ENCODE data around the gene EIF4A2.

EIF4A2 gene

DNA sequence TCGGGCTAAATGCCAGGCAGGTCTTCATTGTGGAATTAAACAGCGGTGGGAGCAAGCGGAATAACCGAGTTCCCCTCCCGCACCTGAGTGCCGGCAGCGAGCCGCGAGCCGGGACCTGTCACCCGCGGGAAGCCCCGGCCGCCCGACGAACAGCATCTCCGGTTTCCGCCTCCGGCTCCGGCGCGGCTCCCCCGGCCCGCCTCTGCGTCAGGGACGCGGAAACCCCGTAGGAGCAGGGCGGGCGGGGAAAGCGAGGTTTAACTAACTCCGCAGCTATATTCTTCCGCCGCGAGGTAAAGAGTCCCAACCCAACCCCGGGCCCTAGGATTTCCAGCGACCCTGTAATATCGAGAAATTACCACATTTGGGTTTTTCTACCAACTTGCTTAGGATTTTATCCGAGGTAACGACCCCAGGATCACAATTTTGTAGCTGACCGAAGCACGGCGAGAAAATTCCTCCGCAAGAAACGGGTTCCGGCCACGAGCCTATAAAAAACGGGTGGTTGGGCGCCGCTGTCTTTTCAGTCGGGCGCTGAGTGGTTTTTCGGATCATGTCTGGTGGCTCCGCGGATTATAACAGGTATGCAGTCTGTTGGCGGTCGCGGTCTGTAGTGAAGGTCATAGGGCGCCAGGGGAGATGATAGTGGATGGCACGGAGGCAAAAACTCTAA lies at the start of gene EIF4A2:
TSS of gene EIF4A2 (plus strand) at position 520 of the 673 bp plus-strand sequence. CDS start at position 554, 34 bp downstream.
- peak; percentile 92 for DNase-seq

DNA sequence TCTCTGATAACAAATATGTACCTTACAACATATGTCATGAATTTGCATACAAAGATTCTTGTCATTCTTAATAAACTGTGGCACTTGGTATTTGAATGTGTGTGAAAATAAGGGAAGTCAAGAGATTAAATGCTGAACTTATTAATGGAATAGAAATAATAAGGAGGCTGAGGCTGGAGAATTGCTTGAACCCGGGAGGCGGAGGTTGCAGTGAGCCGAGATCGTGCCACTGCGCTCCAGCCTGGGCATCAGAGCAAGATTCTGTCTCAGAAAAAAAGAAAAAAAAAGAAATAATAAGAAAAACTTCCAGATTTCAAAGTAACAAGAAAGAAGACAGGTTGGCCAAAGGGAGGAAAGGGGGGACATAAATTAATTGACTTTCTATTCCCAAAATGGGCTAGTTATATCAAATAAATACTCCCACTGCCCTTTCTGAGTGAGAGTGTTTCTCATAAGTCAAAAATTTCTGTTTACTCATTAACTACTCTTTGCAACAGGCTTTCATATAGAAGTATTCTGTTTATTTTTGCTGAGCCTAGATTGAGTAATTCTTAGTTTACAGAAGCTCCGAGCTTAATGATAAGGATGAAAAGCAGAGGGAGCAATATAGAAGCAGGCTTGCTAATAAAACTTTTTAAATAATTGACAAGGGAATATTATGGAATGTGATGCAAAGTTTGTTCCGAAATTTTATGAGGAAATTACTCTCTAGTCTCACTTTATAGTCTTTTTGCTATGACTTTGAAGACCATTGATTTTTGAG lies 40.6 kb upstream of the EIF4A2 start:
- DNase-seq, result no peak

DNA sequence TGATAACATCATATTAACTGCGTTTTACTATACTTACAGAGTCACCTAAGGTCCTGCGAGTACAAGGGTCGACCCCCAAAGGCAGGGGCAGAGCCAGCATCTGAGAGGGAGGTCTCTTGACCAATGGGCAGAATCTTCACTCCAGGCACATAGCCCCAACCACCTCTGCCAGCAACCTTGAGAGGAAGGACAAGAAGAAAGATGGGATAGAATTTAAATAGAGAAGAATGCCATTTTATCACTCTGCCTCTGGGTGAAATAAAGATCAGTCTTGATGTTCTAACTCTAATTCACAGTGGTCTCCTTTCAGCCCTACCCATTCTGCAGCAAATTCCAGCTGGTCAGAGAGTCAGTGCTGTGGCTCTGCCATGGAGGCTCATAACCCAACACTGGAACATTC lies 39.7 kb upstream of the EIF4A2 start:
- no peak for DNase-seq

DNA sequence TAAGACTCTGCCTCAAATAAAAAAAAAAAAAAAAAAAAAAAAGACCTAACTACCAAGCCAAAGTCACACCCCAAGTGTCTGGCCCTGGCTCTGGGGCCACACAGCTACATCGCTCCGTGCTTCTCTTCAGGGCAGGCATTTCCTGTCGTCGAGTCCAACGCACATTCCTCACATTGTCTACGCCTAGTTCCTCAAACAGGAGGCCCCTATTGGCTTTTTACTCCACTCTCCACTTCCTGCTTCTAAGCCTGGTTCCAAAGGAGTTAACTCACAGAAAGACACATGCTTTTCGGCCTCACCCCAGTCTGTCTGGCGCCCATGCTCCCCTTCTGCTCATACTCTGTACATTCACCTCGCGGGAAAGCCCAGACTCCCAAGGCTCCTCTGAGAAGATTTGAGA lies 37.4 kb upstream of the EIF4A2 start:
- DNase-seq, result no peak

DNA sequence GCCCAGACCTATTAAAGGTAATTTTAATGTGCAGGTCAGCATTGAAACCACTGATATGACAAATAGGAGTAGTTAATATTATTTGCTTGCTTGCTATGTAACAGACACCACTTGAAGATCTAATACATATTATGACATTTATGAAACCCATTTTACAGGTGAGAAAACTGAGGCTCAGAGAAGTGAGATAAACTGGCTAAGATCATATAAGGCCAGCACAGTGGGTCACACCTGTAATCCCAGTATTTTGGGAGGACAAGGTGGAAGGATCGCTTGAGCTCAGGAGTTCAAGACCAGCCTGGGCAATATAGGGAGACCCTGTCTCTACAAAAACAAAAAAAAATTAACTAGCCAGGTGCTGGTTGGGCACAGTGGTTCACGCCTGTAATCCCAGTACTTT lies 33.1 kb upstream of the EIF4A2 start:
- DNase-seq, result no peak

DNA sequence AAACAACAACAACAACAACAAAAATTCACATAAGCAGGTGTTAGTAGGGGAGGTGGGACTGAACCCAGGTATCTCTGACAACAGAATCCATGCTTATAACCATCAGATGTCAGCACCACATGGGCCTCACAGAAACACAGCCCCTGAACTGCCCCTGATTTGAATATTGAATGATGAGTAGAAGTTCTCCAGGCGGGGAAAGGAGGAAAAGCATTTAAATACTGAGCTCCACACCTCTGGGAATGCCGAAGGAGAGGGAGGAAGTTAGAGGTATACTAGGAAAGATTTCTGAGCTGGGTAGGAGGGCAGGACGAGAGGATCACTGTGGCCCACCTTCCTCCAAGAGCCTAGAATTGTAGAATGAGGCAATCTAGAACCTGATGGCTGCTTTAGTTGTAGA lies 31.9 kb upstream of the EIF4A2 start:
- no peak for DNase-seq

DNA sequence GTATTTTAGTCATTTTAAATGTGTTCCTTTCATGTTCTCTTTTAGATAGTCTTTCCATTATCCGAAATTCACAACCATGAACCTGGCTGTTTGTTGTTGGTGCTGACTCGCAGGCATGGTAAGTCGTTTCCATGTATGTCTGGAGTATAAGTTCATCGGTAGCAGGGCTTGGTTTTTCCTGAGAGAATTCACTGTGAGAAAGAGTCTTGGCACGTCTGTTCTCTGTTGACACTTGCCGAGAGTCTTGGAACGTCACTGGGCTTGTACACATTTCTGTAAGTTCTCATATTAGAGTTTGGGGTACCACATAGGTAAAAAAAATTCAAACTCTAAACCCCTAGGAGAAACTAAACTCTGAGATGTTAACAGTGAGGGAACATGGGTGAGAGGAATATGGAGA lies 29.4 kb upstream of the EIF4A2 start:
- no peak for DNase-seq

DNA sequence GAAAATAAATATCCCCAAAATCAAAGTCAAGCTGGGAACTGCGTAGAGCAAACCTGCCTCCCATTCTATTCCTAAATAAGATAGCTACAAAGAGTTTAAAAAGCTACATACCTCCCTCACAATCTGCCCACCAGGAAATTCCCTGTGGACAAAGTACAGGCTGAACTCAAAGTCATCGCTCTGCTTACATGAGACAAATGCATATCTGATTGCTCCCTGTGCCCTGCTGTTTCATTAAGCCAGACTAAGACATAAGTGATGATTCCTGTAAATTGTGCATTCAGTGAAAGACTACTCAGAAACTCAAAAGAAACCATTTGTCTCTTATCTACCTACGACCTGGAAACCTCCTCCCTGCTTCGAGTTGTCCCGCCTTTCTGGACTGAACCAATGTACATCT lies 28.5 kb upstream of the EIF4A2 start:
- DNase-seq, result no peak

DNA sequence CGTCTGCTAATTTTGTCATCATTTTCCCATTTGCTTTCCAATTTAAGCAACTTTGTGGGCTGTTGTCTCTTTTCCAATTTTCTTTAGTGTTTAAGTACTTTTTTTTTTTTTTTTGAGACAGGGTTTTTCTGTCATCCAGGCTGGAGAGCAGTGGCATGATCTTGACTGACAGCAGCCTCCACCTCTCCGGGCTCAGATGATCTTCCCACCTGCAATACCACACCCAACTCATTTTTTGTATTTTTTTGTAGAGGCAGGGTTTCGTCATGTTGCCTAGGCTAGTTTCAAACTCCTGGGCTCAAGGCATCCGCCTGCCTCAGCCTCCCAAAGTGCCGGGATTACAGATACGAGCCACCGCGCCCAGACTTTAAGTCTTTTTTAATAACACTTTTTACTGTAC lies 26.2 kb upstream of the EIF4A2 start:
- no peak for DNase-seq

DNA sequence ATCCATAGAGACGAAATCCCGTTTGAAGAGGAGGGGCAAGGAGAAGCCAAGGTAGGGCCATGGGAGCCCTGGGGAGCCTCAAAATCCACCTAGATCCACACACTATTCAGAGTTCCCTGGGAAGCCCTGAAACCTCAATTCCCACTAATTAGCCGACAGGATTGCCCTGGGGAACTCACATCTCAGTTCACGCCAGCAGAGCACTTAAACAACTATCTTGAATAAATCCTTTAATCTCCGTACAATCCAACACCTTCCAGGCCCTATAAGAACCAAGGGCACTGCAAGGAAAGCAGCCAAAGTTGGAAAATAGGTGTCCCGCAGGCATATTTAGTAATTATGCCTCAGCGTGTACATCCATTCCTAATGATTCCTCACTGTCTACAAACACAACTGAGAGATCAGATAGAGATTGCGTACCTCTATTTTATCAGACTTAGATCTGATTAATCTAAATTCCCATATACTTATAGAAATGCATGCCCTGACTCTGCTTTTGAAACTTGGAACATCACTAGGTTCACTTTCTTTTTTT lies 25.6 kb upstream of the EIF4A2 start:
- no peak for DNase-seq

DNA sequence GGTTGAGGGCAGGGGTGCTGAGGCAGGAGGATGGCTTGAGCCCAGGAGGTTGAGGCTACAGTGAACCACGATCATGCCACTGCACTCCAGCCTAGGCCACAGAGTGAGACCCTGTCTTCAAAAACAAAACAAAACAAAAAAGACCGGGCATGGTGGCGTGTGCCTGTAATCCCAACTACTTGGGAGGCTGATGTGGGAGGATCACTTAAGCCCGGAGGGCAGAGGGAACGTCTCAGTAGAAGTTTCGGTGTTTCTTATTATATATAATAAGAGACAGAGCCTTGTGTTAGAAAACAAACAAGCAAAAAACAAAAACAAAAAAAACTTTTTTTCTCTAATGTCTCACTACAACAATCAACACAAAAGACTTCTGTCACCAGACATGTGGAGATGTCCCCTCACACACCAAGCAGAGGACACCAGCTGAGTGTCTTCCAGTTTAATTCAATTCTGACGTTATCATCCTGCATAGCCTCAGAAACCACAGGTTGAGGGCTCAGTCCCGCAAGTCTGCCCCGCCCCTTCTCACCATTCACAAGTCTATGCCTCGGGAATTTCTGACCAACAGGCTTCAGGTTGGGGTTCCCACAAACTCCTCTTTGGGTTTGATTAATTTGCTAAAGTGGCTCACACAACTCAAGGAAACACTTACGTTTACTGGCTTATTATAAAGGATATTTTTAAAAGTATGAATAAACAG lies 24.0 kb upstream of the EIF4A2 start:
- DNase-seq, result no peak

DNA sequence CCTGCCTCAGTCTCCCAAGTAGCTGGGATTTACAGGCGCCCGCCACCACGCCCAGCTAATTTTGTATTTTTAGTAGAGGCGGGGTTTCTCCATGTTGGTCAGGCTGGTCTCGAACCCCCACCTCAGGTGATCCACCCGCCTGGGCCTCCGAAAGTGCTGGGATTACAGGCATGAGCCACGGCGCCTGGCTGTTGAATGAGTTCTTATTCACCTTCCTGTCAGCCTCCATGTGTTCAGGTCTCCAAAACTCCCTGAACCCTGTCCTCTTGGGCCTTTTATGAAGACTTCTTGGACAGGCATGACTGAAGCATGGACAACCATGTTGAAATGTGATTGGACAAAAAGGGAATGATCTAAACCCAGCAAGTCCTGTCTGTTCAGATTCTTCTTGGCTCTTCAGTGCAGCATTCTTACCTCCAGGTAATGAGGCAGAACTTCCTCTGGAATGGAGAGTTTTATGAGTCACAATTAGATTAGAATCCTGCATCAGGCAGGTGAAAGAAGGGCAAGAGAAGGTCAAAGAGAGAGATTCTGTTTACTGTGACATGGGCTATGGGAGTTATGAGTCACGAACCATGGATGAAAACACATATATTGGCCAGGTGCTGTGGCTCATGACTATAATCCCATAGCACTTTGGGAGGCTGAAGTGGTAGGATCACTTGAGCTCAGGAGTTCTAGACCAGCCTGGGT lies 23.1 kb upstream of the EIF4A2 start:
- no peak for DNase-seq

DNA sequence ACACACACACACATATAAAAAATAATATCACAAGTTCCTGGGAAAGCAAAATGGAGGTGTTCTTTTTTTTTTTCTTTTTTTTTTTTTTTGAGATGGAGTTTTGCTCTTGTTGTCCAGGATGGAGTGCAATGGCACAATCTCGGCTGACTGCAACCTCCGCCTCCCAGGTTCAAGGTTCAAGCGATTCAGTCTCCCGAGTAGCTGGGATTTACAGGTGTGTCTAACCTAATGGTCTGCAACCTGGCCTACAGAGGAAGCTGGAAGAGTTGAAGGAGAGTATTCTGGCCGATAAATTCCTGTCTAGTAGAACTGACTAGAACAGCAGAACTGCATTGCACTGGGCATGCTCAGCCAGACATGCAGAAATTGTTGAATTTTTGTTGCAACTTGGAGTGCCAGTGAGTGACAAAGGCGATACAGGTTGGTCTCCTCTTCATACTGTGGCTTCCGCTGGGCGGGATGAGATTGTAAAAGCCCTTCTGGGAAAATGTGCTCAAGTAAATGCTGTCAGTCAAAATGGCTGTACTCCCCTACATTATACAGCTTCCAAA lies 22.4 kb upstream of the EIF4A2 start:
- DNase-seq, result no peak

DNA sequence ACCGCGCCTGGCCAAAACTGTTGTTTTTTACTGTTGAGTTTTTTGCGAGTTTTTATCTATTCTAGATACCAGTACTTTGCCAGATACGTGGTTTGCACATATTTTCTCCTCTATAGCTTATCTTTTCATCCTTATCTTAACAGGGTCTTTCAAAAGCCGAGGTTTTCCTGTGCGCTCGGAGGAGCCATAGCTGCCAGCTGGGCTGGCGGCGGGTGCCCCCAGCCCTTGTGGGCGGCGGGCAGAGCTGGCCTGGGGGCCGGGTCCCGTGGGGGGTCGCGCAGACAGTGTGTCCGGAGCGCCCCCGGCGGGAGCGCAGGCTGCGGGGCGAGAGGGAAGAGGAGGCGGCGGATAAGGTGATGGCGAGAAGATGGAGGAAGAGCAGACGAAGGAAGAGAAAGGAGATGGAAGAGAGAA lies 11.1 kb upstream of the EIF4A2 start:
- peak; percentile 59 for DNase-seq

DNA sequence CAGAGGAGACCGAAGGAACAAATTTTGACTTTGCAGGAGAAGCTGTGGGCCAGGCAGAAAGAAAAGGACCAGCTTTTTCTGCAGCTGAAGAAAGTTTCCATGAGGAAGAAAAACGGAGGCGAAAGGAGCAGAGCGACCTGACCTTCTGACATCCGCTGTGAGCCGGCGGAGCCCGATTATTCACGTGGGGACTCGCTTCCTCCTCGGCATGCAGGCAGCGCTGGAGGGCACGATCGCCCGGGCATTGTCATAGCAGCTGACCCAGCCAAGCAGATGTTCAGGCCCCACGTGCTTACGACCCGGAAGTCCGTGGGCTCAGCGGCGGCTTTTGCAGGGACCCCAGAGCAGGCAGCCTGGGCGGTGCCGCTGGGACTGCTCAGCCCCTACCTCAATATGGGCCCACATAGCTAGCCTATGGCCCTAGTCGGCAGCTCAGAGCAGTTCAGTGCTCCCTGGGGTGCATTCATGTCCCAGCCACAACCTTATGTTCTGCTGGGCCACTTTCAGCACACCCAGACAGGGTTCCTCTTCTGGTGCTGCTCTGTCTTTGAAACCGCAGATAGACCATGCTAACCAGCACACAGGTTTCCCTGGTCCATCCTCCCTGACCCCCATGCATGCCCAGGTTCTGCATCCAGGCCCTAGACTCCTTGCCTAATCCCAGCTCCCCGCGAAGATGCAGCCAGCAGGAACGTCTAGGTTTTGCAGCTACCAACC lies 10.5 kb upstream of the EIF4A2 start:
- DNase-seq, result peak; percentile 59

DNA sequence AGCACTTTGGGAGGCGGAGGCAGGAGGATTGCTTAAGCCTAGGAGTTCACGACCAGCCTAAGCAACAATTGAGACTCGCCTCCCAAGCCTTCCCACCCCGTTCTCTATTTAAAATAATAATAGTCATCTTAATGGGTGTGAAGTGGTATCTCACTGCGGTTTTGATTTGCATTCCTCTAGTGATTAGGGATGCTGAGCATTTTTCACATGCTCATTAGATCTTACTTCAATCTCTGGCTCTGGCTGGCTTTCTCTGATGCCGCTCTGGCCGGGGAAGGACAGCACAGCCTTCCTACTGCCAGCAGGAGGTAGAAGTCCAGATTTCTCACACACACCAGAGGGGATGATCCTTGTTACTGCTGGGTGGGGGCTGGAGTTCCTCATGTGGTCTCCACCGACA lies 7.4 kb upstream of the EIF4A2 start:
- no peak for DNase-seq

DNA sequence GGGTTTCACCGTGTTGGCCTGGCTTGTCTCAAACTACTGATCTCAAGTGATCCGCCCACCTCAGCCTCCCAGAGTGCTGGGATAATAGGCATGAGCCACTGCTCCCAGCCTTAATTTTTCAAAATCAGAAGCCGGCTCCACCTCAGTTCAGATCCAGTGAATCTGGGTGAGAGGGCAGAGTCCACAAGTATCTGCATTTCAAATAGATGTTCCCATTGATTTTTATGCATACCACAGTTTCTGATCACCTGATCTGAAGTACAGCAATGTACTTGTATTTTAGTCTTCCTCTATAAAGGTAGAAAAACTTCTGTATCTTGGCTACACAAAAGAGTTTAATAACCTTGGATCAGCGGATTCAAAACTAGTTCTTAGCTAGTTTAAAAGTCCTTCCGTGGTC lies 4.2 kb upstream of the EIF4A2 start:
- DNase-seq, result no peak

DNA sequence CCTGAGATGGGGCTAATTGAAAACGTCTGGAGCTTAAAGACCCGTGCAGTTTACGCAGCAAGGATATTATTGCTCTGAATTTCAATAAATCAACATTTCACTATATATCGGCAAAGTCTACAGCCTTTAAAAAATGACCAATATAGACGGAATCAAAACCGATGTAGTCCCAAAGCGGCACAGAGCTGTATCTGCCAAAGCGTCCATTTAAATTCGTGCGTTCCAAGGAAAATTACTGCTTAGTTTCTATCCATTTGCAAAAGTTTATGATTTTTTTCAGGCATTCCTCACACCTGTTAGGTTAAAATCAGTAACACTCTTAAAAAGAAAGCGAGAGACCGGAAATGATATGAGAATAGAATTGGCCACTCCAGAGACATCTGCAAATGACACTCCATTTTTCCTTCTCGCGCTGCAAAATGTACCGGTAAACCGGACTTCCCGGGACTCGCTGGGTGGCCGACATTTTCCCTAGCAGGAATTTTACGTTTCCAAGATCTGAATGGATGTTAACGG lies 777 bp upstream of the EIF4A2 start:
- DNase-seq, result peak; percentile 92

DNA sequence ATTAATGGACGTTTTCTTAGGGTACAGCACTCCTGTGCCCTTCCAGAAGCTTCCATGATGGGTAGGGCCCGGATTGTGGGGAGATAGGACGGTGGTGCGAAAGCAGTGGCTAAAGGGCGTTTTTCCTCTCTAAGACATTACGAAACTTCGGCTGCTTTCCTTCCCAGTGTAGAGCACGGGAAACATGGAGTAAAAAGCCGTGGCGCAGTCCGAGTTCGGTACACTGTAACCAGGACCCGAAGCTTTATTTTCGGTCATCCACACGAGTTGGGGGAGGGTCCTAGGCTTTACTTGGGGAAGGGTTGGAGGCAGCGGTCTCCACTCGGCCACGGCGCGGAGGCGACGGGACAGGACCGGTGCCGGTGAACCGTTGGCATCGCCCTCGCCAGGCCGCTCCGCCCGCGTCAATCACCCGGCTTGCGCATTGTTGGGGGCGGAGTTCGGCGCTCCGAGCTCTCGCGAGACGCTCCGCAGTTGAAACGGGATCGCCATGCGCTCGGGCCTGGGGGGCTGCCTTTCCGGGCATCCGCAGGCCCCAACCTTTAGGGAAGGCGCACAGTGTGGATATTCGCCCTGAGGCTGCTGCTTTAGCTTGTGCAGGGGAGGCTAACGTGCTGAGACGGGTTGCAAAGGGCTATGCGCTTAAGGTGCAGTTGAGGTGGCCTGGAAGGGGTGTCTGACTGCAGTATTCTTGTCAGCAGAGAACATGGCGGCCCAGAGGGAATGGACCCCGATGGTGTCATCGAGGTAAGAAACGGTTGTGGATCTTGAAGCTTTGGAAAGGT lies 546 bp downstream of the EIF4A2 start:
- peak; percentile 51 for DNase-seq

DNA sequence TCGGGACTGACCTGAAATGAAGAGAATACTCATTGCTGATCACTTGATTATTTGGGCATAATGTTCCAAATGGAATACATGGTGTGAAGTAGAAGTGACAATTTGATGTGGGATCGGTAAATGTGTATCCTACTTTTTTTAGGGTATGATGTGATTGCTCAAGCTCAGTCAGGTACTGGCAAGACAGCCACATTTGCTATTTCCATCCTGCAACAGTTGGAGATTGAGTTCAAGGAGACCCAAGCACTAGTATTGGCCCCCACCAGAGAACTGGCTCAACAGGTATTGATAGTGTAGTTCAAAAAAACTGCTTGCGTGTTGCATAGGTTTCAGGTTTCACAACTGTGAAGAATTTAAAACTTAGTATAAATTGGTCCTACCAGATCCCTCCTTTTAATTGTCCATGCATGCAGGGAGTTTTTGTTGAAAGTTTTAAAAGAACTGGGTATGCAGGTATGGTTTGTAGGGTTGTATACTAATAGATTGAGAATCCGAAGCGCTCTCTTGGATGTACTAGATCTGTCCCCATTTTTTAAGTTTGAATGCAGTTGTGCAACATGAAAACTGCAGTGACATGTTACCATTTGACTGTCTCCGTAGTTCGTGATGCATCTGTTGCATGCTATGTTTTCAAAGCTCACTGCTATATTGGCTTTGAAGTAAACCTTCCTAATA lies 1.6 kb downstream of the EIF4A2 start:
- DNase-seq, result no peak
